Spinal cord (tissue), 10 donors: ENCODE results near the gene GABRG3. TPM values are rescaled to one million over a fixed set of nuclear protein-coding genes. Genes with fewer than 3 reads are reported as not detected.

ENCODE experiments used
- DNase-seq, 6 donors: peaks; one replicate each; pipeline versions ENCODE4 v3.0.0 to v3.0.0-alpha.2; 2013 to 2015; ENCODE audit warnings: low spot score in 6 of 6, low read depth in 4 of 6
- H3K27ac ChIP-seq: one replicate; pipeline ENCODE4 v1.5.1; 2013; ENCODE audit warnings: low read depth, low read length, control low read depth
- H3K27me3 ChIP-seq: one replicate; pipeline ENCODE4 v1.6.1; 2013; ENCODE audit warnings: low read length; ENCODE audit not compliant: control insufficient read depth, insufficient read depth
- H3K36me3 ChIP-seq: one replicate; pipeline ENCODE4 v1.6.1; 2013; ENCODE audit warnings: low read length; ENCODE audit not compliant: control insufficient read depth, insufficient read depth
- H3K4me1 ChIP-seq: one replicate; pipeline ENCODE4 v1.6.1; 2013; ENCODE audit warnings: low read length; ENCODE audit not compliant: control insufficient read depth, insufficient read depth
- H3K4me3 ChIP-seq: one replicate; pipeline ENCODE4 v1.5.1; 2013; ENCODE audit warnings: low read depth, low read length, control low read depth
- H3K9me3 ChIP-seq: one replicate; pipeline ENCODE4 v1.6.1; 2013; ENCODE audit warnings: low read length; ENCODE audit not compliant: control insufficient read depth, insufficient read depth
- WGBS: methylation state at CpG from one replicate; pipeline ENCODE4 v1.1.5; 2013; ENCODE audit warnings: missing lambda C conversion rate; ENCODE audit not compliant: insufficient coverage; 5-methylcytosine and 5-hydroxymethylcytosine counted together
- polyA plus RNA-seq, 2 donors: library from polyadenylated mRNA; unstranded; fragments of 120-200 nt; gene quantifications; one replicate each; pipeline ENCODE4 v1.2.1, GENCODE V29; 2013; ENCODE audit not compliant: insufficient read length in 2 of 2
- total RNA-seq, 2 donors: library from RNA; depleted of rRNA in 1 of 2; stranded (reverse); fragments of 120-200 nt in 1 of 2; fragments of >200 nt in 1 of 2; gene quantifications; one replicate each; pipeline versions ENCODE4 v1.2.3 to v1.2.4, GENCODE V29; 2013 to 2014
- donor health status: healthy.

The GABRG3 gene
- total and polyA plus RNA-seq, 4 donors = 5.7 to 23.7 (median 10.4) TPM

- H3K4me3 ChIP-seq = no peak overlapping the region
- H3K27me3 ChIP-seq = no peaks in the 10 kb centered on the region
- peak in 2 of 6 donors; percentile 27 to 53 for DNase-seq
- no peak overlapping the region for H3K27ac ChIP-seq
- H3K4me1 ChIP-seq = no peaks in the 10 kb centered on the region
- 43% methylated on average over 2 of the region's 3 CpGs for WGBS
- no peaks in the 10 kb centered on the region for H3K9me3 ChIP-seq
- H3K36me3 ChIP-seq = no peaks in the 10 kb centered on the region
Measured at GRCh38 chr15:27278761-27279160, 307.8 kb downstream of the GABRG3 start.

- DNase-seq = peak in 1 of 6 donors; percentile 19
- H3K9me3 ChIP-seq = no peaks in the 10 kb centered on the region
- no peak overlapping the region for H3K4me3 ChIP-seq
Measured at GRCh38 chr15:27292641-27293040, 321.7 kb downstream of the GABRG3 start.

GRCh38 chr15:27293607-27294006 lies 322.6 kb downstream of the GABRG3 start:
- Histone ChIP-seq H3K4me3 (no peak overlapping the region), H3K27me3 (no peaks in the 10 kb centered on the region), H3K4me1 (no peaks in the 10 kb centered on the region), H3K36me3 (no peaks in the 10 kb centered on the region), H3K27ac (no peak overlapping the region), H3K9me3 (no peaks in the 10 kb centered on the region)
- DNase-seq = no peak
- WGBS = 94% methylated on average over 1 of the region's 1 CpG

More at GRCh38 chr15:27292641-27293040, 321.7 kb downstream of the GABRG3 start:
- no peaks in the 10 kb centered on the region for H3K27me3 ChIP-seq
- H3K36me3 ChIP-seq = no peaks in the 10 kb centered on the region
- H3K27ac ChIP-seq = no peak overlapping the region
- WGBS = no CpG with 5 or more reads among the region's 3 CpGs
- H3K4me1 ChIP-seq = no peaks in the 10 kb centered on the region

DNA sequence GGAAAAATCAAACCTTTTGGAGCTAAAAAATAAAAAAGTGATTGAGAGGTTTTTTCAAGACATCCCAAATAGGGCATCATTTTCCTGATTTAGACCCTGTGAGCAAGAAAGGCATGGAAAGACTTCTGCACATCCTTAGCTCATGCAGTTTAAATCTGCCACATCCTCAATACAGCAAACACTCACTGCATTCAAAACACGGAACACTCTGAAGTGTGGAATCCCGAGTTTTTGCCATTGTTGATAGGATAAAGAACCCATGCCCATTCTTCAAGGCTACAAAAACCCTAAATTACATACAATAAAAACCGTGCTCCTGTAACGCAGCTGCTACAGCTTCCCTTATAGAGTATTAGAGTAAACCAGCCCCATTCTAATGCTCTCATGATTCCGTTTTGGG lies 346.8 kb downstream of the GABRG3 start:
- no CpG with 5 or more reads among the region's 5 CpGs for WGBS
- Histone ChIP-seq H3K27ac (no peak overlapping the region), H3K4me1 (no peaks in the 10 kb centered on the region), H3K4me3 (no peak overlapping the region), H3K27me3 (no peaks in the 10 kb centered on the region), H3K9me3 (no peaks in the 10 kb centered on the region), H3K36me3 (no peaks in the 10 kb centered on the region)
- DNase-seq = peak in 1 of 6 donors; percentile 21

DNA sequence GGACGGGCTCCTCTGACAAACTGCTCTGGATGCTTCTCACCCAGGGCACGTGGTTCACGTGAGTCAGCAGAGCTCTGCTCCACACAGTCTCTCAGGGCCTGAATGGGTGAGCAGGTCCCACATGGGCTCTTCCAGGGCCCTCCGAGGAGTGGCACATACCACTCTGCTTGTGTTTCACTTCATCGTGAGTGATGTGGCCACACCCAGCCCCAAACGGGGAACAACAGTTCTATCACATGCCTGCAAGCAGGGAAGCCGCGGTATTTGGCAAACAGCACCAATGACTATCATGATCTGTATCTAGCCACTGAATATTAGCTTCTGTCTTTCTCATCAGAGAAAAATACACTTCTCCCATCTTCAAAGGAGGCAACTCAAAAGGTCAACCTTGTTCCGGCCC lies 352.8 kb downstream of the GABRG3 start:
- Histone ChIP-seq H3K27ac (no peak overlapping the region), H3K36me3 (no peaks in the 10 kb centered on the region)
- no peak for DNase-seq

DNA sequence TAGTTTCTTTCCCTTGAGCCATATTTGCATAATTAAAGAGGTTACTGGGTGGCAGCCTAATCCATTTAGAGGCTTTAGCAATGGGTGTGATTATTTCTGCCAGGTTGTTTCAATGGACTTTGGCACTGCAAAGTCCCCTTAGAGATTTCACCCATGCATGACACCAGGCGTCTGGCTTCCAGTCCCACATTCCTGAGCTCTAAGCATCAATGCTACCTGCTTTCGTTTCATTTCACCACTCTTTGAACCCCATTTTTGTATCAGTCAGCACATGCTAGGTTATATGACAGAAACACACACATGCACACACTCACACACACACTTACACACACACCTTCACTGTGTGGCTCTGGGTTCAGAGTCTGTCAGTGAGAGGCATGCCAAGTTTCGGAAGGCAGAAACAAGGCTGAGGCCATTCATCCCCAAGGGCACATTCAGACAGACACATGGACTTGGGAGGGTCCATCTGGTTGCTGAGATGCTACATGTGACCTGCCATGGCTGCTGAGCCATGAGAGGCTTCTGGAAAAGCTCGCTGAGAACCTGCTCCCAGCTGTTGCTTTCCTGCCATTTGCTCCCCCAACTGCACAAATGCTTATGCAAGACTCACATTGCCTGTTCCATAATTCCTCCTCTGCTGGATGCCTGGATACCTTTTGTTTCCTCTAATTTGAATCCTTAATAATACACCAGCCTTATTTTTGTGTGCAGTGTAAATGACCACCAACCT lies 354.1 kb downstream of the GABRG3 start:
- peaks cover 14% of the 10 kb centered on the region for H3K4me1 ChIP-seq
- H3K27me3 ChIP-seq = no peaks in the 10 kb centered on the region
- no peaks in the 10 kb centered on the region for H3K9me3 ChIP-seq
- H3K4me3 ChIP-seq = no peak overlapping the region
- WGBS = 74% methylated on average over 4 of the region's 4 CpGs
- no peaks in the 10 kb centered on the region for H3K36me3 ChIP-seq
- H3K27ac ChIP-seq = no peak overlapping the region
- DNase-seq = peak in 1 of 6 donors; percentile 12

More for the DNA sequence above, 352.8 kb downstream of the GABRG3 start:
- H3K9me3 ChIP-seq = no peaks in the 10 kb centered on the region
- H3K4me1 ChIP-seq = peaks cover 14% of the 10 kb centered on the region
- H3K27me3 ChIP-seq = no peaks in the 10 kb centered on the region
- WGBS = 92% methylated on average over 8 of the region's 9 CpGs
- no peak overlapping the region for H3K4me3 ChIP-seq

DNA sequence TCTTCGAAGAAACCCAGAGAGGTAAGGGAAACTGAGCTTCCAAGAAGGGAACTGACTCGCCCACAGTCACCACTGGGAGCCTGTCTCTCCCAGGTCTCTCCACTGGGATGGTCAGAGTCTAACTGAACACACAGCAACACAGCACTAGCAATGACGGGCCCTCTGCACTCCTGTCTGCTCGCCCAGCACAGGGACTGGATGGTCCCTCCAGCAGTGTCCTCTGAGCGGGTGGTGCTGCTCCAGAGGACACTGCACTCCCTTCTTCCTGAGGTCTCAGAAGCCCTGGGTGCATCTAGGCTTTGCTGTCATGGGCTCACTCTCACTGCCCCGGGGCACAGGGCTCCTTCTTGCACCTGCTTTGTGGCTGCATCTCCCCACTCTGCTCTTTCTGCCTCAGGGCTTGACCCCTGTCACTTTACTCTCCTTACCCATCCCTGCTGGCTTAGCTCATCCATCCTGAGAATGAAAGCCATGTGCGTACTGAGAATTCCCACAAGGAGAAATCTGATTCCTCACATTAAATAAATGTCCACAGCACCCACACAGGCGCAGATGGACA lies 356.6 kb downstream of the GABRG3 start:
- Histone ChIP-seq H3K4me1 (peaks cover 14% of the 10 kb centered on the region), H3K27me3 (no peaks in the 10 kb centered on the region), H3K36me3 (no peaks in the 10 kb centered on the region), H3K27ac (no peak overlapping the region), H3K4me3 (no peak overlapping the region), H3K9me3 (no peaks in the 10 kb centered on the region)
- DNase-seq = no peak
- WGBS = 86% methylated on average over 7 of the region's 8 CpGs

DNA sequence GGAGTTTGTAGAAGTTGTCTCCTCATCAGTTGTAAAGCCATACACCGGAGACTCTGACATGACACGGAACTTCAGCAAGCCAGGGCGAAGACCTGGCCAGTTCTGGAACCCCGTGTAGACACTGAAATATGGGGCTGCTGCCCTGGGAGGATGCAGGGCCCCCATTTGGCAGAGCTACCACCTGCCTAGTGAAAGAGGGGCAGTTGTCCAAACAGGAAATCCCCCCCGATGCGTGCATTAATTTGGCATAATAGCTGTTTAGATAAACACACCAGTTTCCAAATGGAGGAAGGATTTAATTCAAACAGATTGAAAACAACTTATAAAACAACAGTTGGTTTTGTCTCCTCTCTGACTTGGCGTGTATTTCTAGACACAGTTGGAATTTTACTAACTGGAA lies 357.2 kb downstream of the GABRG3 start:
- H3K4me1 ChIP-seq = peaks cover 14% of the 10 kb centered on the region
- H3K27me3 ChIP-seq = no peaks in the 10 kb centered on the region
- H3K27ac ChIP-seq = no peak overlapping the region
- WGBS = 18% methylated on average over 5 of the region's 7 CpGs
- no peaks in the 10 kb centered on the region for H3K9me3 ChIP-seq
- H3K4me3 ChIP-seq = no peak overlapping the region
- DNase-seq = peak in 2 of 6 donors; percentile 23 to 70
- no peaks in the 10 kb centered on the region for H3K36me3 ChIP-seq

GRCh38 chr15:27328608-27329007 lies 357.6 kb downstream of the GABRG3 start:
- no peaks in the 10 kb centered on the region for H3K9me3 ChIP-seq
- no peaks in the 10 kb centered on the region for H3K27me3 ChIP-seq
- peak in 4 of 6 donors; percentile 24 to 63 (median 32) for DNase-seq
- no peak overlapping the region for H3K27ac ChIP-seq
- H3K36me3 ChIP-seq = no peaks in the 10 kb centered on the region
- no peak overlapping the region for H3K4me3 ChIP-seq
- WGBS = 19% methylated on average over 13 of the region's 13 CpGs
- peaks cover 14% of the 10 kb centered on the region for H3K4me1 ChIP-seq

- Histone ChIP-seq H3K36me3 (no peaks in the 10 kb centered on the region), H3K4me3 (no peak overlapping the region), H3K27ac (no peak overlapping the region), H3K9me3 (no peaks in the 10 kb centered on the region), H3K4me1 (peaks cover 14% of the 10 kb centered on the region), H3K27me3 (no peaks in the 10 kb centered on the region)
- WGBS = 100% methylated on average over 4 of the region's 5 CpGs
- DNase-seq = peak in 1 of 6 donors; percentile 6
Measured at GRCh38 chr15:27330326-27330725, 359.3 kb downstream of the GABRG3 start.
